Fibroblast of mammary gland (primary cell): ENCODE data around the gene PACRG.
A peak's percentile ranks its signal among the peaks of the same experiment; 100 is the strongest.

ENCODE experiments used
- DNase-seq: peaks from one replicate; pipeline ENCODE4 v3.0.0-alpha.2; 2010; ENCODE audit warnings: low read depth
- H3K4me3 ChIP-seq: 2 replicates; pipeline ENCODE4 v1.5.1; 2011; ENCODE audit warnings: low read depth, mild to moderate bottlenecking, low read length, moderate library complexity; ENCODE audit not compliant: control insufficient read depth
- CTCF ChIP-seq: conservative IDR thresholded peaks from 2 replicates; pipeline ENCODE4 v1.5.1; 2011; ENCODE audit warnings: low read depth, low read length, inconsistent platforms; ENCODE audit not compliant: control insufficient read depth, insufficient read depth

PACRG gene

GRCh38 chr6:162900503-162900902 is 172.7 kb downstream of the PACRG start:
- DNase-seq, result no peak
- TF ChIP-seq CTCF, result no peak
- no peak overlapping the region for H3K4me3 ChIP-seq

GRCh38 chr6:162904069-162904663 is 176.4 kb downstream of the PACRG start:
- DNase-seq, result no peak
- H3K4me3 ChIP-seq, result no peak overlapping the region
- TF ChIP-seq CTCF, result no peak

- TF ChIP-seq CTCF, result no peak
- DNase-seq, result no peak
- H3K4me3 ChIP-seq, result no peak overlapping the region
These were observed 178.7 kb downstream of the PACRG start for GRCh38 chr6:162906479-162906878.

- TF ChIP-seq CTCF, result peak; percentile 58
- no peak overlapping the region for H3K4me3 ChIP-seq
- DNase-seq, result peak; percentile 71
These were observed 180.2 kb downstream of the PACRG start for GRCh38 chr6:162907876-162908481.

GRCh38 chr6:162913206-162913605 is 185.4 kb downstream of the PACRG start:
- DNase-seq, result no peak
- no peak for TF ChIP-seq CTCF
- no peak overlapping the region for H3K4me3 ChIP-seq

- no peak overlapping the region for H3K4me3 ChIP-seq
- peak; percentile 76 for DNase-seq
- no peak for TF ChIP-seq CTCF
These were observed 189.7 kb downstream of the PACRG start for GRCh38 chr6:162917506-162917905.
